CD4-positive, alpha-beta T cell treated with Interleukin-6 for 4 hours (primary cell): ENCODE results near the gene WDFY4.
A peak's percentile ranks its signal among the peaks of the same experiment; 100 is the strongest.

Experiments used
- DNase-seq: peaks from one replicate; pipeline ENCODE4 v3.0.0-alpha.2; 2020; ENCODE audit warnings: mixed read lengths

The WDFY4 gene

GRCh38 chr10:48655411-48656240 is 29.0 kb upstream of the WDFY4 start:
- no peak for DNase-seq

- DNase-seq, result peak; percentile 84
Measured at GRCh38 chr10:48656241-48656913, 28.3 kb upstream of the WDFY4 start.

GRCh38 chr10:48656914-48657305 is 27.8 kb upstream of the WDFY4 start:
- no peak for DNase-seq

- no peak for DNase-seq
Measured at GRCh38 chr10:48657416-48657815, 27.3 kb upstream of the WDFY4 start.

- peak; percentile 66 for DNase-seq
Measured at GRCh38 chr10:48658243-48658974, 26.3 kb upstream of the WDFY4 start.

GRCh38 chr10:48658975-48659269 is 25.8 kb upstream of the WDFY4 start:
- DNase-seq, result no peak

GRCh38 chr10:48659790-48660189 is 24.9 kb upstream of the WDFY4 start:
- DNase-seq, result no peak

- no peak for DNase-seq
Measured at GRCh38 chr10:48661441-48661840, 23.2 kb upstream of the WDFY4 start.

GRCh38 chr10:48667960-48668590 is 16.6 kb upstream of the WDFY4 start:
- DNase-seq, result no peak

- no peak for DNase-seq
Measured at GRCh38 chr10:48670978-48671913, 13.4 kb upstream of the WDFY4 start.

GRCh38 chr10:48671914-48672595 is 12.6 kb upstream of the WDFY4 start:
- DNase-seq, result no peak

- DNase-seq, result no peak
Measured at GRCh38 chr10:48672596-48673265, 11.9 kb upstream of the WDFY4 start.

- no peak for DNase-seq
Measured at GRCh38 chr10:48677625-48678024, 7.0 kb upstream of the WDFY4 start.

GRCh38 chr10:48678041-48678440 is 6.6 kb upstream of the WDFY4 start:
- no peak for DNase-seq

- DNase-seq, result no peak
Measured at GRCh38 chr10:48681740-48682139, 2.9 kb upstream of the WDFY4 start.

- DNase-seq, result no peak
Measured at GRCh38 chr10:48682265-48682664, 2.4 kb upstream of the WDFY4 start.

- no peak for DNase-seq
Measured at GRCh38 chr10:48683424-48683823, 1.2 kb upstream of the WDFY4 start.

GRCh38 chr10:48683868-48684267 is 805 bp upstream of the WDFY4 start:
- DNase-seq, result no peak

- no peak for DNase-seq
Measured at GRCh38 chr10:48684463-48684791, 246 bp upstream of the WDFY4 start.

- DNase-seq, result no peak
Measured at GRCh38 chr10:48685731-48686130, 1.1 kb downstream of the WDFY4 start.
